Activated gamma-delta T cell treated with anti-CD3 and anti-CD28 coated beads, Interleukin-2, amount 50 U/mL, for 16 hours (primary cell): ENCODE results near the gene EMD.
A peak's percentile ranks its signal among the peaks of the same experiment; 100 is the strongest.

ENCODE experiments used
- DNase-seq: peaks from one replicate; pipeline ENCODE4 v3.0.0-alpha.2; 2020; ENCODE audit warnings: low read depth

EMD gene

DNA sequence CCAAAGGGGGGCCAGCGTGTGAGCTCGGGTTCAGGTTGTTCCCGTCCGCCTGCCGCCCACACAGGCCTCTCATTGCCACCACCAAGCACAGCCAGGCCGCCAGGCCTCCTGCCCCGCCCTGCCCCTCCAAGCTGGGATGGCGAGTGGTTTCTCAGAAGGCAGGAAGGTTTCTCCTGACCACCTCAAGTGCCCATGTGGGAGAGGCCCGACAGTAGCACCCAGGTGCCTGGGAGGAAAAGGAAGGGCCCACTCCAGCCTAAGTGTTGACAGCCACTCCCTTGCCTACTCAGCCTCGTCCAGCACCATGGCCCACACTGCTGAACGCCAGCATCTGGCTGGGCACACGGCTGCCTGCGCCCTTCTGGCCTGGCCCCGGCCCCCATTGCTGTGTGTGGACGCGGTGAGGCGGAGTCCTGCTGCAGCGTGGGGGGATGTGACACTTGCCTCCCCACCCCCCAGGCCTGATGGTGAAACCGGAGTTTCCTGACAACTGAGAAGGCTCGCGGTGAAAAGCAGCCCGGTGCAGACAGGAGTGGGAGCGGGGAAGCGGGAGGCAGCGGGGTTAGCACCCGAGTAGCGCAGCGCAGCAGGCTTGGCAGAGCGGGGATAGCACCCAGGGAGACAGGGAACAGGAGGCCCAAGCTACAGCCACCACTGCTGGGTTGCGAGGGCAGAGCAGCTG is 23.9 kb upstream of the EMD start:
- no peak for DNase-seq

- no peak for DNase-seq
Measured at GRCh38 chrX:154355776-154356140, 23.3 kb upstream of the EMD start.

DNA sequence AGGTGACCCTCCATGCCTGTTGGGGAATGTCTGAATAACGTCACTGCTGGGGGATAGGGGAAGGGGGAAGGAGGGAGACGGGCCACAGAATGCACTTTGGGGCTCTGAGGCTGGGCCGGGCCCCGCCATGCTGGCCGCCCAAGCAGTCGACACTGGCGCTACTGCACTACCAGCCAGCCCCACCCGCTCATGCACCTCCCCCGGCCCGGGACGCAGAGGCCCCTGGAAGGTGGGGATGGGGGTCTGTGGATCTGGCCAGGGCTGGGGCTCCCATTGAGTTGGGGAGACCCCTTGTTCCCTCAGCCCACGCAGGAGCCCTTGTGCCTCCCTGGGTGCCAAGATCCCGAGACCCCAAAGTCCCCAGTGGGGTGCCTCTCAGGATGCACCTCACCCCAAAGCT is 22.5 kb upstream of the EMD start:
- no peak for DNase-seq

DNA sequence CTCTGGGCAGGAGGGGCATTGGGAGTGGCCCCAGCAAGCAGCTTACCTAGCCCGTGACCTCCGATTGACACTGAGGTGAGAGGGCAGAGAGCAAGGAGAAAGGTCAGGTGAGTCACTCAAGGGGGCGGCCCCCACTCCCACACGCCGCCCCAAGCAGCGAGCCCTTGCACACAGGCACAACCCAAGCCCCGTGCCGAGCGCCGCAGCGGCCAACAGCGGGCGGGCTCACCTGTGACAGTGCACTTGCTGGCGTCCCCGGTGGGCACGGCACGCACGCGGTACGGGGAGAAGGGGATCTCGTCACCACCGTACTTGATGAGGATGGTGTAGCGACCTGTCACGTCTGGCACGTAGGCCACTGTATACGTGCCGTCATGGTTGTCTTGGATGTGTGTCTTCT is 21.9 kb upstream of the EMD start:
- no peak for DNase-seq

GRCh38 chrX:154358011-154358410 is 21.1 kb upstream of the EMD start:
- DNase-seq: no peak

- no peak for DNase-seq
Measured at GRCh38 chrX:154358829-154359228, 20.3 kb upstream of the EMD start.

- no peak for DNase-seq
Measured at GRCh38 chrX:154359362-154360154, 19.5 kb upstream of the EMD start.

DNA sequence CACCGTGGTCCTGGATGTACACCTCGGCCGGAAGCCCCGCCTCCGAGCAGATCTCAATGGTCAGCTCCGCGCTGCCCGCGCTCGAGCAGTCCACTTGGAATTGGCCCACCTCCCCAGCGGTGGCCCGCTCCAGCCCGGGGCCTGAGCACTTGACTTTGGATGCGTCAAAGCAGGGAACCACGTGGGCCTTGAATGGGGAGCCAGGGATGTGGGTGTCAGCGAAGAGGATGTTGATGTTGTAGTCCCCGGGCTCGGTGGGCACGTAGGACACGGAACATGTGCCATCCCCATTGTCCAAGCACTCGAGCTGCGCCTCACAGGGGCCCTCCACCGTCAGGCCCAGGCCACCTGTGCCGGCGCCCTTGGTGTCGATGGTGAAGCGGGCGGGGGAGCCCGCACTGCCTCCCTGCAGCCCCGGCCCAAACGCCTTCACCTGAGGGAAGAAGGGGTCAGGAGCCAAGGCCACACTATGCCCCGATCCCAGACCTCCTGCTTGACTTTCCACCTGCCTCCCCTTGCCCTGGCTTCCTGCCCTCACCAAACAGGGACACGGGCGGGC is 18.9 kb upstream of the EMD start:
- no peak for DNase-seq

DNA sequence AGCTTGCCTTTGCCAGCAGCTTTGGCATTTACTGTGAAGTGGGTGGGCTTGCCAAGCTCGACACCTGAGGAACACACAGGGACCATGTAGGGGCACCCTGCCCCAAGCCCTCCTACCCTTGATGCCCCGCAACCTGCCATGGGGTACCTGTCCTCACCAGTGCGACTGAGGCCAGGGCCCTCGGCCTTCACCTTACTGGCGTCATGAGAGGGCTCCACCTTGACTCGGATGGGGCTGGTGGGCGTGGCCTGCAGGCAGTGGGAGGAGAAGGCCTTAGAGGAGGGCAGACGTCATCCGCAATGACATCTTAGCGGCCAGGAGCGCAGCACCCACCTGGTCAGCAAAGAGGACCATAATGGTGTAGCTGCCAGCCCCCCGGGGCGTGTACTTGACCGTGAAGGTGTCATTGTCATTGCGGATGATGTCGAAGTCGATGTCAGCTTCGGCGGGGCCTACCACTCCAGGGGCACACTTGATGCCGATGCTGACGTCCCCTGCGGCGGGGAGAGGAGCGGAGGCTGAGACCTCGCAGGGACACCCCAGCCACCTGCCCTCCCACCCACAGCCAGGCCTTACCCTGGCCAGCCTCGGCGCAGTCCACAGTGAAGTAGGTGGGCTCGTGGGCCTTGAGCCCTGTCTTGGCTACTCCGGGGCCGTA is 16.9 kb upstream of the EMD start:
- DNase-seq: no peak

- DNase-seq: no peak
Measured at GRCh38 chrX:154363706-154364439, 15.2 kb upstream of the EMD start.

- DNase-seq: no peak
Measured at GRCh38 chrX:154365052-154365600, 14.0 kb upstream of the EMD start.

GRCh38 chrX:154365997-154366665 is 13.0 kb upstream of the EMD start:
- DNase-seq: no peak

- DNase-seq: no peak
Measured at GRCh38 chrX:154366666-154367055, 12.4 kb upstream of the EMD start.

DNA sequence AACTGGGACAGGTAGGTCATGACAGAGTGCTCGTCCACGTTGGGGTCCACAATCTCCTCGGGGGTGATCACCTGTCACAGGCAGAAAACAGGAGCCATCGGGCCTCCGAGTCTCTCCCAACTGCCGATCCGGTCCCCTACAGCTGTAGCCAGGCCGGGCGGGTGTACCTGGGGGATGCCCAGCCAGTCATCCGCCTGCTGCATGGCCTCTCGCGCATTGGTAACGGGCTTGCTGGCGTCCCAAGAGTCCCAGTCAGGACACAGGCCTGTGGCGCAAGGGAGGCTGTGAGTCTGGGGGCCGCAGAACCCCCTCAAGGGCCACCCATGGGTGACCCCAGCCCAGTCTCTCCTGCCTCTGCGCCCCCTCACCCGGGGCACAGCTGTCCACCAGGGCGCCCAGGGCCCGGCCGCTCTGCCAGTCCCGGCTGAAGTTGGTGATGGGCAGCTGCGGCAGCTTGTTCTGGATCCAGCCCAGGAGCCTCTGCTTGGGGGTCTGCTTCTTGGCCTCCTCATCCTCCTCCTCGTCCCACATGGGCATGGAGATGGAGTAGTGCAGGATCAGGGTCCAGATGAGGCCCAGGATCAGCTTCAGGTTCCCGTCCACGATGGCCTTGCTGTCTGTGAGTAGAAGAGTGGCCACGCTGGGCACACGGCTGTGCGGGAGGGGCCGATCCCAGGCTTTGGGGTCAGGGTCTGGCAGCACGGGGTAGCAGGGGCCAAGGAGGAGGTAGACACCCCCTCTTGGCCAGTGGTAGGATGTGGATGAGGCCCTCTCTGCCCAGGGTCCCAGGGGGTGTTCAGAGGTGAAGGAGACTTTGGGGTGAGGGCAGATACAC is 11.4 kb upstream of the EMD start:
- no peak for DNase-seq

GRCh38 chrX:154368630-154369448 is 10.3 kb upstream of the EMD start:
- peak; percentile 94 for DNase-seq

- DNase-seq: peak; percentile 65
Measured at GRCh38 chrX:154369449-154370299, 9.4 kb upstream of the EMD start.

- DNase-seq: no peak
Measured at GRCh38 chrX:154370300-154371016, 8.6 kb upstream of the EMD start.
